Measurements from ENCODE around the gene WASHC4.

WASHC4 gene

DNA sequence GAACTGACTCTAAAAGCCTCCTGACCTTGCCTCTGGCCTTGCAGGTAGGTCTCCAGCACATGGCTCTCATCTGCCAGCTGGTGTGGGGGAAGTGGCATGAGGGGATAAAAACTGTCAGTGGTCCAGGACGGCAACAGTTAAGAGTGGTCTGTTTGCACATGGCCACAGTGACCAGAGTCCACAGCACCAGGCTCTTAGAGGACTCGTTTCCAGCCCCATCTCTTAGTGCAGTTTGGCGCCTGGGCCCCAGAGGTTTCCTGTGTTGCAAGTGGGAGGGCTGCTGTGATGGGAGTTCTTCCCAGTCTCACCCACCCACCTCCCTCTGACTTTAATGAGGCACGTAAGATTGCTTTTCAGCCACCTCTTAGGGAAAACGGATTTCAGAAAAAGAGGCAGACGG, 91.4 kb downstream of the WASHC4 start:
- Histone ChIP-seq H3K36me3 (peaks cover 41 to 97% (median 72%) of the 10 kb centered on the region in 3 donors), H3K27ac (no peak overlapping the region)
- TF ChIP-seq, protein P1, sequence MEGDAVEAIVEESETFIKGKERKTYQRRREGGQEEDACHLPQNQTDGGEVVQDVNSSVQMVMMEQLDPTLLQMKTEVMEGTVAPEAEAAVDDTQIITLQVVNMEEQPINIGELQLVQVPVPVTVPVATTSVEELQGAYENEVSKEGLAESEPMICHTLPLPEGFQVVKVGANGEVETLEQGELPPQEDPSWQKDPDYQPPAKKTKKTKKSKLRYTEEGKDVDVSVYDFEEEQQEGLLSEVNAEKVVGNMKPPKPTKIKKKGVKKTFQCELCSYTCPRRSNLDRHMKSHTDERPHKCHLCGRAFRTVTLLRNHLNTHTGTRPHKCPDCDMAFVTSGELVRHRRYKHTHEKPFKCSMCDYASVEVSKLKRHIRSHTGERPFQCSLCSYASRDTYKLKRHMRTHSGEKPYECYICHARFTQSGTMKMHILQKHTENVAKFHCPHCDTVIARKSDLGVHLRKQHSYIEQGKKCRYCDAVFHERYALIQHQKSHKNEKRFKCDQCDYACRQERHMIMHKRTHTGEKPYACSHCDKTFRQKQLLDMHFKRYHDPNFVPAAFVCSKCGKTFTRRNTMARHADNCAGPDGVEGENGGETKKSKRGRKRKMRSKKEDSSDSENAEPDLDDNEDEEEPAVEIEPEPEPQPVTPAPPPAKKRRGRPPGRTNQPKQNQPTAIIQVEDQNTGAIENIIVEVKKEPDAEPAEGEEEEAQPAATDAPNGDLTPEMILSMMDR (IDR thresholded peaks at IDR 0.05), result no peak

DNA sequence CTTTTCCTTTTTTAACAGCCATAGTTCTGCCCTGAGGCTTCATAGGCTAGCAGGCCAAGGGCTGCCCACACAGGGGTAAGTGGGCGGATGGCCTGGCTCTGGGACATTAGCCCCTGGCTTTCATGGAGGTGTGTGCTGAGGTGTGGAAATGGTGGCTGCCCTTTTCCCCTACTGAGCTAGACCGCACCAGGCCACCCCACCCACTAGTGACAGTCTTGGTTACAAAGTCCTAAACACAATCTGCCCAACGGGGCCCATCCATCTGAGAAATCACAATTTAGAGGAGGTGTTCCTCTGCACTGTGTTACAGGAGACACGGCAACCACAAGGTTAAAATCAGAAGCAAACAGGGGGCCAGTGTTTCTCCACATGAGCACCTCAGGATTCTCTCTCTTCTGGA, 92.9 kb downstream of the WASHC4 start:
- peaks cover 0 to 13% (median 7%) of the 10 kb centered on the region in 4 donors for H3K4me1 ChIP-seq
- intact Hi-C loops (cut with DNase I; ENCODE audit: low total_unique reads), result no loop called here
- H3K4me3 ChIP-seq, result no peak overlapping the region
- no peak overlapping the region for H3K27ac ChIP-seq
- H3K36me3 ChIP-seq, result peaks cover 40 to 97% (median 73%) of the 10 kb centered on the region in 3 donors
- H3K27me3 ChIP-seq, result no peaks in the 10 kb centered on the region
- DNase-seq, result no peak
- no peaks in the 10 kb centered on the region for H3K9me3 ChIP-seq
- TF ChIP-seq, protein P1 (IDR thresholded peaks at IDR 0.05), result no peak

More for the DNA sequence above, 91.4 kb downstream of the WASHC4 start:
- DNase-seq, result no peak
- Histone ChIP-seq H3K4me3 (no peak overlapping the region), H3K9me3 (no peaks in the 10 kb centered on the region), H3K4me1 (peaks cover 0 to 13% (median 7%) of the 10 kb centered on the region in 4 donors), H3K27me3 (no peaks in the 10 kb centered on the region)
- intact Hi-C loops (cut with DNase I; ENCODE audit: low total_unique reads), result no loop called here

DNA sequence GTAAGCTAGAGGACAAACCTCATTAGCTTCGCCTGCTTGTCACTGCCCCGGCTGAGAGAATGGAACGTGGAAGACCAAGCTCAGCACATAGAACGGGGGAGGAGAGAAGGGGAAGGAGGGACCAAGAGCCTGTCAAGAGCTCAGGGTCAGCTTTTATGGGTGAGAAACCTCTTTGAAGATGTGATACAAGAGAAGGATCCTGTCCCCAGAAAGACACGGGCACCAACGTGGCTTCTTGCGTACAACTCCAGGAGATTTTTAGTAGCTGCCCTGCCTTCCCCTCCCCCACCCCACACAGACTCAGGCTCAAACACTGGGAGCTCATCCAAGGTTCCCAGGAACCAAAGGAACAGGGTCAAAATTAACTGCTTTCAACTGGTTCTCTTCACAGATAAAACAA, 93.8 kb downstream of the WASHC4 start:
- H3K4me1 ChIP-seq, result peaks cover 0 to 13% (median 7%) of the 10 kb centered on the region in 4 donors
- H3K27me3 ChIP-seq, result no peaks in the 10 kb centered on the region
- peaks cover 44 to 97% (median 82%) of the 10 kb centered on the region in 3 donors for H3K36me3 ChIP-seq
- TF ChIP-seq, protein P1 (IDR thresholded peaks at IDR 0.05), result no peak
- H3K27ac ChIP-seq, result no peak overlapping the region
- no peak for DNase-seq
- intact Hi-C loops (cut with DNase I; ENCODE audit: low total_unique reads), result no loop called here
- H3K9me3 ChIP-seq, result no peaks in the 10 kb centered on the region
- H3K4me3 ChIP-seq, result no peak overlapping the region

DNA sequence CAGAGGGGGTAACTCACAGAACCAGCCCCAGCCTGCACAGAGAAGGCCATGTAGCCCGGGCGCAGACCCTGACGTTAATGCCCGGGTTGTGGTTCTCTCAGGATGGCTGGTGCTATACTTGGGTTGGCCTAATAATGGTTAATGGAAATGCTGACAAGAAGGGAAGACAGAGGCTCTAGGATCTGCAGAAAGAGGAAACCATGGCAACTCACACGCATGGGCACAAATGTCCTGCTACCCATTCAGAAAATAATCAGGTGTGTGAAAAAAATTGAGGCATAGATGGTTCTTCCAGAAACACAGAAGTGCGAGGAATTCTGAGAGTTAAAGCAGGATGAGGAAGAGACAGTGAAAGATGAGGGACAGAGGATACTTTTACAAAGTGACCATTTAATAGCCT, 94.7 kb downstream of the WASHC4 start:
- intact Hi-C loops (cut with DNase I; ENCODE audit: low total_unique reads), result no loop called here
- no peaks in the 10 kb centered on the region for H3K9me3 ChIP-seq
- DNase-seq, result no peak
- peaks cover 0 to 13% (median 7%) of the 10 kb centered on the region in 4 donors for H3K4me1 ChIP-seq
- H3K27ac ChIP-seq, result no peak overlapping the region
- H3K36me3 ChIP-seq, result peaks cover 50 to 97% (median 83%) of the 10 kb centered on the region in 3 donors
- no peak overlapping the region for H3K4me3 ChIP-seq
- TF ChIP-seq, protein P1 (IDR thresholded peaks at IDR 0.05), result no peak
- no peaks in the 10 kb centered on the region for H3K27me3 ChIP-seq

DNA sequence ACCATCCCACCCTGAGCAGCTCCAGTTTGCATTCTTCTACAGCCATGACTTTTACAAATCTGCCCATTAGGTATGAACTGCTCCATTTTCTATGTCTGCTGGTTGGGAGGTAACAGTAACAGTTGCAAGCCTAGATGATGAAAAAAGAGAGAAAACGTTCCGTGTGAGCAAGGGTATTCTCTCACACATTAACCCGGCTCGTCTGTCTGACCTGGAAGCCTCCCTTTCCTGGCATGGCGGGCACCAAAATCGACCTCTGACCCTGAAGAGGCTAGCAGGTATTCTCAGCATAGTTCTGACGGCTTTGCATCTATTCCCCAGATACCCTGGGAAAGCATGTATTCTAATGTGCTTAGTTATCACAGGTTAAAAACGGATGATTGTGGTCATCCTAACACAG, 96.6 kb downstream of the WASHC4 start:
- intact Hi-C loops (cut with DNase I; ENCODE audit: low total_unique reads), result no loop called here
- TF ChIP-seq, protein P1 (IDR thresholded peaks at IDR 0.05), result no peak
- no peak overlapping the region for H3K27ac ChIP-seq

DNA sequence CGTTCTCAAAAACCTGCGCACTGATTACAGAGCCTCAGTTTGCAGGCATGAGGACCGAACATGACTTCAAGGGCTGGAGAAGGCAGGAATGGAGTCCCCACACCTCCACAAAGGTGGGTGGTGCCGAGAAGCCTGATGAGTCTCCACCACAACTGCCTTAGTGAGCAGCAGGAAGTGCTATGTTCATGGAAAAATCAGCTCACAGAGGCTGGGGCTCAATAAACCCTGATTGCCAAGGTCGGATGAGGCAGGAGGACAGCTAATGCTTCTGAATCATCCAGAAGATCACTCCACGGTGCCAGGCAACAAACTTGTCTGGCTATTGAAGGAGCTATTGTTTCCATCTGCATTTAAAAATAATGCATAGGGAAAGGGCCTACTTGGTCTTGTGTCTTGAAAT, 97.4 kb downstream of the WASHC4 start:
- Histone ChIP-seq H3K27ac (no peak overlapping the region), H3K9me3 (no peaks in the 10 kb centered on the region), H3K4me1 (peaks cover 0 to 13% (median 4%) of the 10 kb centered on the region in 4 donors), H3K4me3 (no peak overlapping the region), H3K36me3 (peaks cover 55 to 95% (median 84%) of the 10 kb centered on the region in 3 donors), H3K27me3 (no peaks in the 10 kb centered on the region)
- TF ChIP-seq, protein P1 (IDR thresholded peaks at IDR 0.05), result no peak
- intact Hi-C loops (cut with DNase I; ENCODE audit: low total_unique reads), result no loop called here
- DNase-seq, result no peak

More for the DNA sequence above, 96.6 kb downstream of the WASHC4 start:
- no peak overlapping the region for H3K4me3 ChIP-seq
- DNase-seq, result no peak
- H3K4me1 ChIP-seq, result peaks cover 0 to 13% (median 6%) of the 10 kb centered on the region in 4 donors
- peaks cover 55 to 93% (median 84%) of the 10 kb centered on the region in 3 donors for H3K36me3 ChIP-seq
- no peaks in the 10 kb centered on the region for H3K27me3 ChIP-seq
- no peaks in the 10 kb centered on the region for H3K9me3 ChIP-seq

Data from tibial artery (tissue), 4 donors.